Keratinocyte (primary cell): Measurements from ENCODE around the gene RNF5. TPM values are rescaled to one million over a fixed set of nuclear protein-coding genes. Genes with fewer than 3 reads are reported as not detected.

Experiments used
- DNase-seq: peaks from one replicate; pipeline ENCODE4 v3.0.0-alpha.2; 2011; ENCODE audit warnings: low read depth, missing footprints, low spot score
- FAIRE-seq: peaks from 2 replicates; lab custom pipeline; 2011; peaks lifted over from hg19 to GRCh38; lab: Jason Lieb, UNC
- H2AFZ ChIP-seq: 2 replicates; pipeline ENCODE4 v1.6.0; 2012; ENCODE audit warnings: low read length, control low read depth, inconsistent platforms; ENCODE audit not compliant: control insufficient read depth
- H3K27ac ChIP-seq: 2 replicates; pipeline ENCODE4 v1.5.1; 2011; ENCODE audit warnings: low read length; ENCODE audit not compliant: control insufficient read depth, insufficient read depth
- H3K27me3 ChIP-seq: 3 replicates; pipeline ENCODE4 v1.6.0; 2011; ENCODE audit warnings: low read length; ENCODE audit not compliant: control insufficient read depth, insufficient read depth; ENCODE audit errors: extremely low read depth
- H3K36me3 ChIP-seq, 2 experiments: 2 replicates in 1 of 2; 3 replicates in 1 of 2; pipeline ENCODE4 v1.5.1; 2011; ENCODE audit warnings: low read length in 2 of 2, mild to moderate bottlenecking in 1 of 2; ENCODE audit not compliant: control insufficient read depth in 2 of 2, insufficient read depth in 2 of 2; ENCODE audit errors: extremely low read depth in 1 of 2
- H3K4me1 ChIP-seq: 3 replicates; pipeline ENCODE4 v1.5.1; 2011; ENCODE audit warnings: low read length; ENCODE audit not compliant: control insufficient read depth, insufficient read depth; ENCODE audit errors: extremely low read depth
- H3K4me2 ChIP-seq: 3 replicates; pipeline ENCODE4 v1.6.0; 2011; ENCODE audit warnings: low read depth, low read length; ENCODE audit not compliant: control insufficient read depth, insufficient read depth; ENCODE audit errors: extremely low read depth
- H3K4me3 ChIP-seq, 3 experiments: fragments of 200-600 bp in 1 of 3; sonication (generic) in 1 of 3; 2 replicates in 2 of 3; 3 replicates in 1 of 3; pipeline ENCODE4 v1.5.1; 2011 to 2016; ENCODE audit warnings: low read length in 3 of 3, mild to moderate bottlenecking in 3 of 3, control low read depth in 2 of 3, inconsistent platforms in 1 of 3, low read depth in 1 of 3, mixed read lengths in 1 of 3, mixed run types in 1 of 3, moderate library complexity in 1 of 3; ENCODE audit not compliant: control insufficient read depth in 2 of 3, insufficient read depth in 2 of 3; ENCODE audit errors: extremely low read depth in 1 of 3
- H3K79me2 ChIP-seq: 2 replicates; pipeline ENCODE4 v1.6.0; 2012; ENCODE audit warnings: low read length; ENCODE audit not compliant: control insufficient read depth, insufficient read depth
- H3K9ac ChIP-seq: 3 replicates; pipeline ENCODE4 v1.6.0; 2011; ENCODE audit warnings: low read length; ENCODE audit not compliant: control insufficient read depth, insufficient read depth; ENCODE audit errors: extremely low read depth
- H3K9me1 ChIP-seq: 3 replicates; pipeline ENCODE4 v1.6.0; 2011; ENCODE audit warnings: low read length; ENCODE audit not compliant: control insufficient read depth, insufficient read depth; ENCODE audit errors: extremely low read depth
- H3K9me3 ChIP-seq: 2 replicates; pipeline ENCODE4 v1.5.1; 2012; ENCODE audit warnings: low read depth, low read length; ENCODE audit not compliant: control insufficient read depth
- H4K20me1 ChIP-seq: 3 replicates; pipeline ENCODE4 v1.6.0; 2011; ENCODE audit warnings: low read length; ENCODE audit not compliant: control insufficient read depth, insufficient read depth; ENCODE audit errors: extremely low read depth
- EZH2 ChIP-seq: IDR thresholded peaks from one replicate; pipeline ENCODE4 v1.6.1; 2012; ENCODE audit warnings: inconsistent platforms, mild to moderate bottlenecking, low read length, moderate library complexity
- dilution Hi-C: fragments of 300-500 bp; cut with MboI; formaldehyde crosslinking; loops from one replicate; pipeline ENCODE4 v1.7.0; 2020; ENCODE audit warnings: low sequenced_read_pairs; ENCODE audit not compliant: extremely low pct_ligation_motif_present
- polyA plus RNA-seq, 5 experiments: library from polyadenylated mRNA; depleted of rRNA in 3 of 5; stranded (reverse) in 3 of 5; stranded (forward) in 1 of 5; unstranded in 1 of 5; fragments of >200 nt; gene quantifications; 1 replicate in 1 of 5; 2 replicates in 3 of 5; 3 replicates in 1 of 5; pipeline versions ENCODE4 v1.2.1 to v1.2.3, GENCODE V29; 2011 to 2012; ENCODE audit warnings: missing spikeins in 2 of 5, low read depth in 1 of 5, low replicate concordance in 1 of 5
- TF ChIP-seq, protein P1 (sequence below), 3 experiments: IDR thresholded peaks in 1 of 3; conservative IDR thresholded peaks in 1 of 3; optimal IDR thresholded peaks in 1 of 3; 2 replicates in 2 of 3; 3 replicates in 1 of 3; pipeline versions ENCODE3 to v1.5.1; 2011; ENCODE audit warnings: low read length in 3 of 3, mild to moderate bottlenecking in 3 of 3, moderate library complexity in 2 of 3, control low read depth in 1 of 3, inconsistent platforms in 1 of 3; ENCODE audit not compliant: insufficient read depth in 2 of 3; ENCODE audit errors: extremely low read depth in 1 of 3

Gene RNF5
- polyA plus RNA-seq, 1 donor (not counting 4 experiments of a cell fraction or from before 2014, with no cell fraction given): 33.2 TPM

DNA sequence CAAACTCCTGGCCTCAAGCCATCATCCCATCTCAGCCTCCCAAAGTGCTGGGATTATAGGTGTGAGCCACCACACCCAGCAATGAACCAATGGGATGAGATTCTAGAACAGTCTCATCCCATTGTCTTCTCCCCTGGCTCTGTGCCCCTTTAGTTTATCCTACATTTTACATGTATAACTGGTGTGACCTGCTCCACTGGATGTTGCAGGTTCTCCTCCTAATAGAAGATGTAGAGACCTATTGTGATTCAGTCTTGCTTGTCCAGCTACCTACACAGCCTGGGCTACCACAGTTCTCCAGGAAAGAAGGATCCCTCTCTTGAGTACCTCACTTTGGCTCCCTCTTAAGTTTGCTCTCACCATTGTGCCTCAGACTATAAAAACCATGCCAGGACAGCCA, 46.1 kb upstream of the RNF5 start:
- TF ChIP-seq, protein P1, sequence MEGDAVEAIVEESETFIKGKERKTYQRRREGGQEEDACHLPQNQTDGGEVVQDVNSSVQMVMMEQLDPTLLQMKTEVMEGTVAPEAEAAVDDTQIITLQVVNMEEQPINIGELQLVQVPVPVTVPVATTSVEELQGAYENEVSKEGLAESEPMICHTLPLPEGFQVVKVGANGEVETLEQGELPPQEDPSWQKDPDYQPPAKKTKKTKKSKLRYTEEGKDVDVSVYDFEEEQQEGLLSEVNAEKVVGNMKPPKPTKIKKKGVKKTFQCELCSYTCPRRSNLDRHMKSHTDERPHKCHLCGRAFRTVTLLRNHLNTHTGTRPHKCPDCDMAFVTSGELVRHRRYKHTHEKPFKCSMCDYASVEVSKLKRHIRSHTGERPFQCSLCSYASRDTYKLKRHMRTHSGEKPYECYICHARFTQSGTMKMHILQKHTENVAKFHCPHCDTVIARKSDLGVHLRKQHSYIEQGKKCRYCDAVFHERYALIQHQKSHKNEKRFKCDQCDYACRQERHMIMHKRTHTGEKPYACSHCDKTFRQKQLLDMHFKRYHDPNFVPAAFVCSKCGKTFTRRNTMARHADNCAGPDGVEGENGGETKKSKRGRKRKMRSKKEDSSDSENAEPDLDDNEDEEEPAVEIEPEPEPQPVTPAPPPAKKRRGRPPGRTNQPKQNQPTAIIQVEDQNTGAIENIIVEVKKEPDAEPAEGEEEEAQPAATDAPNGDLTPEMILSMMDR (optimal IDR thresholded peaks at IDR 0.05 in 1 of 3, IDR thresholded peaks at IDR 0.05 in 1 of 3, conservative IDR thresholded peaks at IDR 0.05 in 1 of 3; ENCODE audit: extremely low read depth in 1 of 3, insufficient read depth in 2 of 3, low read length in 3 of 3): no peak
- TF ChIP-seq EZH2: no peak
- H3K27me3 ChIP-seq: no peaks in the 10 kb centered on the region
- peaks cover 14% of the 10 kb centered on the region for H3K79me2 ChIP-seq
- no peak for DNase-seq
- no peak overlapping the region for H3K4me3 ChIP-seq
- no peak for FAIRE-seq
- no peak overlapping the region for H3K9ac ChIP-seq
- no peak overlapping the region for H3K27ac ChIP-seq
- H3K9me1 ChIP-seq: no peaks in the 10 kb centered on the region
- no peaks in the 10 kb centered on the region for H3K36me3 ChIP-seq
- dilution Hi-C loops: no loop called here
- H3K4me1 ChIP-seq: peaks cover 18% of the 10 kb centered on the region
- H3K9me3 ChIP-seq: no peaks in the 10 kb centered on the region
- H2AFZ ChIP-seq: no peak overlapping the region
- H3K4me2 ChIP-seq: no peak overlapping the region
- H4K20me1 ChIP-seq: no peaks in the 10 kb centered on the region

DNA sequence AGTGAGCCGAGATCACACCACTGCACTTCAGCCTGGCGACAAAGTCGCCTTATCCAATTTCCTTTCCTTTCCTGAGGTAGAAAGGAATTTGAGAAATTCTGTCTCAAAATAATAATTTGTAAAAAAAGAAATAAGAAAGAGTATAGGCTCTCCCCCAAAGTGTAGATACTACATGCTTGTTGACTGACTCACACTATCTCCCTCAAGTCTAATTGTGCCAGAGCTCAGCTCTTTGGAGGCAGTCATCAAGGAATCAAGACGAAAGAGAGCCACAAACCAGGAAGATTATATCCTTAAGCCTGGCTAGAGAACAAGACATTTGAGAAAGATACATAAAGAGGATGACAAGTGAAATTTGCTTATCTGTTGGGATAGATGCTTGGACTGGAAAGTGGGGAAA, 44.4 kb upstream of the RNF5 start:
- TF ChIP-seq, protein P1 (optimal IDR thresholded peaks at IDR 0.05 in 1 of 3, IDR thresholded peaks at IDR 0.05 in 1 of 3, conservative IDR thresholded peaks at IDR 0.05 in 1 of 3; ENCODE audit: extremely low read depth in 1 of 3, insufficient read depth in 2 of 3, low read length in 3 of 3): no peak
- TF ChIP-seq EZH2: no peak
- dilution Hi-C loops: no loop called here
- H3K27me3 ChIP-seq: no peaks in the 10 kb centered on the region
- peaks cover 4% of the 10 kb centered on the region for H3K79me2 ChIP-seq
- H3K9ac ChIP-seq: no peak overlapping the region
- no peak overlapping the region for H3K4me3 ChIP-seq
- H3K4me2 ChIP-seq: no peak overlapping the region
- H3K27ac ChIP-seq: no peak overlapping the region
- no peaks in the 10 kb centered on the region for H3K9me3 ChIP-seq
- FAIRE-seq (no peak), DNase-seq (no peak)
- peaks cover 9% of the 10 kb centered on the region for H3K4me1 ChIP-seq
- no peaks in the 10 kb centered on the region for H3K36me3 ChIP-seq
- H4K20me1 ChIP-seq: no peaks in the 10 kb centered on the region
- H2AFZ ChIP-seq: no peak overlapping the region
- H3K9me1 ChIP-seq: no peaks in the 10 kb centered on the region
